Natural killer cell (primary cell): ENCODE measurements around the gene ADSS2. TPM values are rescaled to one million over a fixed set of nuclear protein-coding genes. Genes with fewer than 3 reads are reported as not detected.

Experiments
- ATAC-seq, 3 donors: fragments of 150-1000 bp in 2 of 3; fragments of 200-7000 bp in 1 of 3; cut with Tn5 transposase; 1 replicate in 1 of 3; 2 replicates in 2 of 3; pipeline ENCODE4 v1.10.0; 2021; ENCODE audit warnings: mild to moderate bottlenecking in 2 of 3, moderate library complexity in 2 of 3
- DNase-seq, 2 donors: peaks; one replicate each; pipeline versions ENCODE4 v3.0.0 to v3.0.0-alpha.2; 2013 to 2021; ENCODE audit warnings: mixed read lengths in 1 of 2
- H3K27ac ChIP-seq: one replicate; pipeline ENCODE4 v1.5.1; 2013; ENCODE audit warnings: mild to moderate bottlenecking, low read length
- H3K27me3 ChIP-seq: one replicate; pipeline ENCODE4 v1.6.1; 2013; ENCODE audit warnings: low read length; ENCODE audit not compliant: control insufficient read depth, insufficient read depth
- H3K36me3 ChIP-seq: one replicate; pipeline ENCODE4 v1.6.1; 2013; ENCODE audit warnings: low read length; ENCODE audit not compliant: control insufficient read depth, insufficient read depth
- H3K4me1 ChIP-seq: one replicate; pipeline ENCODE4 v1.6.1; 2013; ENCODE audit warnings: low read length; ENCODE audit not compliant: control insufficient read depth, insufficient read depth
- H3K4me3 ChIP-seq: one replicate; pipeline ENCODE4 v1.5.1; 2013; ENCODE audit warnings: low read length
- H3K9me3 ChIP-seq: one replicate; pipeline ENCODE4 v1.6.1; 2013; ENCODE audit warnings: low read length; ENCODE audit not compliant: control insufficient read depth, insufficient read depth
- H3K27ac Mint-ChIP-seq, 2 donors: one replicate each; pipeline ENCODE4 v1.8.0; 2022; ENCODE audit warnings: mild to moderate bottlenecking in 2 of 2, mixed read lengths in 2 of 2, moderate library complexity in 1 of 2
- H3K27me3 Mint-ChIP-seq, 2 donors: one replicate each; pipeline ENCODE4 v1.8.0; 2022; ENCODE audit warnings: low read depth in 2 of 2, mixed read lengths in 2 of 2
- H3K36me3 Mint-ChIP-seq: one replicate; pipeline ENCODE4 v1.8.0; 2022; ENCODE audit warnings: mixed read lengths
- H3K4me1 Mint-ChIP-seq, 2 donors: one replicate each; pipeline ENCODE4 v1.8.0; 2022; ENCODE audit warnings: mixed read lengths in 2 of 2
- H3K4me3 Mint-ChIP-seq: one replicate; pipeline ENCODE4 v1.8.0; 2022; ENCODE audit warnings: mild to moderate bottlenecking, moderate library complexity, mixed read lengths
- H3K9me3 Mint-ChIP-seq, 2 donors: one replicate each; pipeline ENCODE4 v1.8.0; 2022; ENCODE audit warnings: mixed read lengths in 2 of 2
- CTCF ChIP-seq: fragments of 200-600 bp; IDR thresholded peaks from one replicate; pipeline ENCODE4 v1.8.0; 2022; ENCODE audit warnings: antibody characterized with exemption
- WGBS: methylation state at CpG from one replicate; pipeline ENCODE4 v1.1.7; 2013; ENCODE audit warnings: missing lambda C conversion rate; ENCODE audit not compliant: insufficient coverage; 5-methylcytosine and 5-hydroxymethylcytosine counted together
- intact Hi-C: fragments of 100-400 bp; cut with micrococcal nuclease; formaldehyde crosslinking; loops from one replicate; pipeline ENCODE4 v1.14.2; 2022
- total RNA-seq, 4 donors: library from RNA; stranded (reverse); fragments of 120-200 nt in 1 of 4; gene quantifications; one replicate each; pipeline versions ENCODE4 v1.2.3 to v1.2.4, GENCODE V29; 2013 to 2022

Gene ADSS2
- total RNA-seq, 3 donors from 2014 or later (not counting 1 experiment from before 2014, with no cell fraction given), result 49.2 to 67.9 (median 54.8) TPM

GRCh38 chr1:244395965-244396364 lies 55.7 kb downstream of the ADSS2 start:
- Histone ChIP-seq H3K4me1 (no peaks in the 10 kb centered on the region), H3K36me3 (peaks cover 2% of the 10 kb centered on the region), H3K9me3 (no peaks in the 10 kb centered on the region), H3K27me3 (no peaks in the 10 kb centered on the region), H3K27ac (no peak overlapping the region), H3K4me3 (no peak overlapping the region)
- H3K4me3 Mint-ChIP-seq, result no peak overlapping the region
- H3K4me1 Mint-ChIP-seq, result peaks cover 13% of the 10 kb centered on the region in 2 donors
- intact Hi-C loops, result no loop called here
- TF ChIP-seq CTCF, result no peak
- peaks cover 3% of the 10 kb centered on the region for H3K36me3 Mint-ChIP-seq
- DNase-seq (no peak), ATAC-seq (no peak)
- 95% methylated on average over 3 of the region's 5 CpGs for WGBS
- no peaks in the 10 kb centered on the region for H3K27me3 Mint-ChIP-seq
- no peaks in the 10 kb centered on the region for H3K9me3 Mint-ChIP-seq
- peak overlapping the region; percentile 19 to 38 for H3K27ac Mint-ChIP-seq

GRCh38 chr1:244394826-244395765 lies 56.6 kb downstream of the ADSS2 start:
- ATAC-seq (no peak), DNase-seq (no peak)
- no peaks in the 10 kb centered on the region for H3K9me3 ChIP-seq
- H3K27ac ChIP-seq, result no peak overlapping the region
- H3K27me3 Mint-ChIP-seq, result no peaks in the 10 kb centered on the region
- H3K4me1 ChIP-seq, result no peaks in the 10 kb centered on the region
- H3K4me3 Mint-ChIP-seq, result no peak overlapping the region
- H3K9me3 Mint-ChIP-seq, result no peaks in the 10 kb centered on the region
- intact Hi-C loops, result no loop called here
- no peaks in the 10 kb centered on the region for H3K36me3 Mint-ChIP-seq
- H3K27me3 ChIP-seq, result no peaks in the 10 kb centered on the region
- H3K27ac Mint-ChIP-seq, result peak overlapping the region in 1 of 2 donors; percentile 38
- H3K4me3 ChIP-seq, result no peak overlapping the region
- peaks cover 13% of the 10 kb centered on the region in 2 donors for H3K4me1 Mint-ChIP-seq
- 95% methylated on average over 15 of the region's 15 CpGs for WGBS
- TF ChIP-seq CTCF, result no peak
- no peaks in the 10 kb centered on the region for H3K36me3 ChIP-seq

GRCh38 chr1:244394346-244394745 lies 57.4 kb downstream of the ADSS2 start:
- Mint-ChIP-seq H3K9me3 (no peaks in the 10 kb centered on the region), H3K4me1 (peaks cover 13% of the 10 kb centered on the region in 2 donors), H3K27me3 (no peaks in the 10 kb centered on the region), H3K27ac (no peak overlapping the region), H3K4me3 (no peak overlapping the region), H3K36me3 (no peaks in the 10 kb centered on the region)
- 66% methylated on average over 4 of the region's 4 CpGs for WGBS
- Histone ChIP-seq H3K9me3 (no peaks in the 10 kb centered on the region), H3K27me3 (no peaks in the 10 kb centered on the region), H3K36me3 (no peaks in the 10 kb centered on the region), H3K4me3 (no peak overlapping the region), H3K27ac (no peak overlapping the region), H3K4me1 (no peaks in the 10 kb centered on the region)
- no peak for DNase-seq
- no peak for TF ChIP-seq CTCF
- intact Hi-C loops, result no loop called here
- ATAC-seq, result no peak
